DMS 273 (cell line): Measurements from ENCODE around the gene EPB41L2.

ENCODE experiments used
- DNase-seq: peaks from one replicate; lab custom pipeline; 2025; ENCODE audit not compliant: unreplicated experiment; lab: John Stamatoyannopoulos, UW

Gene EPB41L2

GRCh38 chr6:130873746-130874145 is 189.3 kb downstream of the EPB41L2 start:
- no peak for DNase-seq

GRCh38 chr6:130872250-130873095 is 190.6 kb downstream of the EPB41L2 start:
- DNase-seq, result peak; percentile 75

GRCh38 chr6:130870179-130870880 is 192.7 kb downstream of the EPB41L2 start:
- no peak for DNase-seq

- no peak for DNase-seq
Observed at GRCh38 chr6:130869681-130870080, 193.4 kb downstream of the EPB41L2 start.

- no peak for DNase-seq
Observed at GRCh38 chr6:130865793-130866192, 197.3 kb downstream of the EPB41L2 start.

GRCh38 chr6:130864344-130864743 is 198.7 kb downstream of the EPB41L2 start:
- no peak for DNase-seq

GRCh38 chr6:130863415-130864230 is 199.4 kb downstream of the EPB41L2 start:
- DNase-seq, result no peak

- DNase-seq, result no peak
Observed at GRCh38 chr6:130862370-130862769, 200.7 kb downstream of the EPB41L2 start.

- DNase-seq, result no peak
Observed at GRCh38 chr6:130859161-130859867, 203.7 kb downstream of the EPB41L2 start.

- no peak for DNase-seq
Observed at GRCh38 chr6:130858498-130859160, 204.4 kb downstream of the EPB41L2 start.

- DNase-seq, result no peak
Observed at GRCh38 chr6:130858054-130858453, 205.0 kb downstream of the EPB41L2 start.

GRCh38 chr6:130853555-130854183 is 209.4 kb downstream of the EPB41L2 start:
- no peak for DNase-seq

- no peak for DNase-seq
Observed at GRCh38 chr6:130852844-130853554, 210.0 kb downstream of the EPB41L2 start.

GRCh38 chr6:130851026-130851425 is 212.0 kb downstream of the EPB41L2 start:
- no peak for DNase-seq

GRCh38 chr6:130849594-130849993 is 213.5 kb downstream of the EPB41L2 start:
- DNase-seq, result no peak

GRCh38 chr6:130848945-130849344 is 214.1 kb downstream of the EPB41L2 start:
- DNase-seq, result no peak

- DNase-seq, result no peak
Observed at GRCh38 chr6:130847001-130847910, 215.8 kb downstream of the EPB41L2 start.

- no peak for DNase-seq
Observed at GRCh38 chr6:130846501-130846900, 216.5 kb downstream of the EPB41L2 start.
